ENCODE measurements around the gene ZNF782.

- TF ChIP-seq, protein P1, sequence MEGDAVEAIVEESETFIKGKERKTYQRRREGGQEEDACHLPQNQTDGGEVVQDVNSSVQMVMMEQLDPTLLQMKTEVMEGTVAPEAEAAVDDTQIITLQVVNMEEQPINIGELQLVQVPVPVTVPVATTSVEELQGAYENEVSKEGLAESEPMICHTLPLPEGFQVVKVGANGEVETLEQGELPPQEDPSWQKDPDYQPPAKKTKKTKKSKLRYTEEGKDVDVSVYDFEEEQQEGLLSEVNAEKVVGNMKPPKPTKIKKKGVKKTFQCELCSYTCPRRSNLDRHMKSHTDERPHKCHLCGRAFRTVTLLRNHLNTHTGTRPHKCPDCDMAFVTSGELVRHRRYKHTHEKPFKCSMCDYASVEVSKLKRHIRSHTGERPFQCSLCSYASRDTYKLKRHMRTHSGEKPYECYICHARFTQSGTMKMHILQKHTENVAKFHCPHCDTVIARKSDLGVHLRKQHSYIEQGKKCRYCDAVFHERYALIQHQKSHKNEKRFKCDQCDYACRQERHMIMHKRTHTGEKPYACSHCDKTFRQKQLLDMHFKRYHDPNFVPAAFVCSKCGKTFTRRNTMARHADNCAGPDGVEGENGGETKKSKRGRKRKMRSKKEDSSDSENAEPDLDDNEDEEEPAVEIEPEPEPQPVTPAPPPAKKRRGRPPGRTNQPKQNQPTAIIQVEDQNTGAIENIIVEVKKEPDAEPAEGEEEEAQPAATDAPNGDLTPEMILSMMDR (conservative IDR thresholded peaks at IDR 0.05) = peak; percentile 95
- no peak for TF ChIP-seq ZFX (IDR thresholded peaks at IDR 0.05)
Measured at GRCh38 chr9:96856363-96857286, 2.3 kb upstream of the ZNF782 start.

Data from C4-2B (cell line).